H9 (cell line): ENCODE measurements around the gene CELF4. TPM values are rescaled to one million over a fixed set of nuclear protein-coding genes. Genes with fewer than 3 reads are reported as not detected.

Experiments used
- DNase-seq: peaks from one replicate; pipeline ENCODE4 v3.0.0-alpha.2; 2017
- H2AFZ ChIP-seq: one replicate; pipeline ENCODE4 v1.6.1; 2013; ENCODE audit warnings: mild to moderate bottlenecking, low read length, control low read depth, moderate library complexity
- H2AK5ac ChIP-seq: 2 replicates; pipeline ENCODE4 v1.6.1; 2013; ENCODE audit warnings: low read length, control low read depth, mixed read lengths; ENCODE audit not compliant: insufficient read length
- H2BK120ac ChIP-seq: one replicate; pipeline ENCODE4 v1.6.1; 2013; ENCODE audit warnings: low read depth, mild to moderate bottlenecking, low read length, control low read depth, inconsistent platforms; ENCODE audit not compliant: poor library complexity, severe bottlenecking
- H2BK12ac ChIP-seq: 2 replicates; pipeline ENCODE4 v1.6.1; 2013; ENCODE audit warnings: low read length, control low read depth, mixed read lengths, low read depth; ENCODE audit not compliant: insufficient read length
- H2BK15ac ChIP-seq: 2 replicates; pipeline ENCODE4 v1.6.1; 2013; ENCODE audit warnings: low read depth, low read length, control low read depth
- H2BK20ac ChIP-seq: one replicate; pipeline ENCODE4 v1.6.1; 2013; ENCODE audit warnings: low read depth, mild to moderate bottlenecking, low read length, control low read depth, inconsistent platforms; ENCODE audit not compliant: poor library complexity, severe bottlenecking
- H2BK5ac ChIP-seq: 2 replicates; pipeline ENCODE4 v1.6.1; 2013; ENCODE audit warnings: low read length, control low read depth, mixed read lengths; ENCODE audit not compliant: insufficient read length
- H3K14ac ChIP-seq: 2 replicates; pipeline ENCODE4 v1.6.1; 2013; ENCODE audit warnings: low read length, control low read depth; ENCODE audit not compliant: insufficient read depth
- H3K18ac ChIP-seq: 2 replicates; pipeline ENCODE4 v1.6.1; 2013; ENCODE audit warnings: low read depth, mild to moderate bottlenecking, mixed read lengths, low read length, control low read depth; ENCODE audit not compliant: insufficient read length
- H3K23ac ChIP-seq: 2 replicates; pipeline ENCODE4 v1.6.1; 2013; ENCODE audit warnings: low read length, control low read depth, mixed read lengths, low read depth; ENCODE audit not compliant: insufficient read length
- H3K23me2 ChIP-seq: 2 replicates; pipeline ENCODE4 v1.6.1; 2013; ENCODE audit warnings: low read depth, mild to moderate bottlenecking, mixed read lengths, low read length, control low read depth; ENCODE audit not compliant: insufficient read length, poor library complexity, severe bottlenecking
- H3K27ac ChIP-seq: 2 replicates; pipeline ENCODE4 v1.5.1; 2013; ENCODE audit warnings: low read length, control low read depth, mixed read lengths, low read depth; ENCODE audit not compliant: insufficient read length
- H3K27me3 ChIP-seq: 2 replicates; pipeline ENCODE4 v1.6.1; 2013; ENCODE audit warnings: low read length, control low read depth, inconsistent platforms; ENCODE audit not compliant: insufficient read depth
- H3K4ac ChIP-seq: 2 replicates; pipeline ENCODE4 v1.6.1; 2013; ENCODE audit warnings: low read depth, mild to moderate bottlenecking, control low read depth, inconsistent platforms, low read length, moderate library complexity
- H3K4me1 ChIP-seq: 2 replicates; pipeline ENCODE4 v1.6.1; 2013; ENCODE audit warnings: low read length, control low read depth, inconsistent platforms; ENCODE audit not compliant: insufficient read depth
- H3K4me2 ChIP-seq: 2 replicates; pipeline ENCODE4 v1.6.1; 2013; ENCODE audit warnings: low read length, control low read depth, mixed read lengths; ENCODE audit not compliant: insufficient read length, insufficient read depth
- H3K56ac ChIP-seq: 2 replicates; pipeline ENCODE4 v1.6.1; 2013; ENCODE audit warnings: low read depth, mild to moderate bottlenecking, mixed read lengths, low read length, control low read depth; ENCODE audit not compliant: insufficient read length
- H3K79me1 ChIP-seq: 2 replicates; pipeline ENCODE4 v1.6.1; 2013; ENCODE audit warnings: low read depth, mild to moderate bottlenecking, moderate library complexity, low read length, control low read depth, inconsistent platforms; ENCODE audit not compliant: insufficient read depth, poor library complexity, severe bottlenecking
- H3K79me2 ChIP-seq: 2 replicates; pipeline ENCODE4 v1.6.1; 2013; ENCODE audit warnings: low read length, control low read depth, inconsistent platforms; ENCODE audit not compliant: insufficient read depth
- H3K9ac ChIP-seq: 2 replicates; pipeline ENCODE4 v1.6.1; 2013; ENCODE audit warnings: low read length, control low read depth, mixed read lengths; ENCODE audit not compliant: insufficient read length; ENCODE audit errors: extremely low read depth
- H3K9me3 ChIP-seq: one replicate; pipeline ENCODE4 v1.6.1; 2013; ENCODE audit warnings: low read depth, low read length, inconsistent platforms; ENCODE audit not compliant: control insufficient read depth
- H3T11ph ChIP-seq: one replicate; pipeline ENCODE4 v1.6.1; 2013; ENCODE audit warnings: mild to moderate bottlenecking, low read length, control low read depth, inconsistent platforms
- H4K20me1 ChIP-seq: one replicate; pipeline ENCODE4 v1.6.1; 2013; ENCODE audit not compliant: control insufficient read depth, insufficient read length, insufficient read depth
- H4K5ac ChIP-seq: 2 replicates; pipeline ENCODE4 v1.6.1; 2013; ENCODE audit warnings: low read depth, mild to moderate bottlenecking, mixed read lengths, low read length, control low read depth; ENCODE audit not compliant: insufficient read length
- H4K8ac ChIP-seq: replicated peaks from 2 replicates; pipeline ENCODE4 v1.6.1; 2013; ENCODE audit warnings: low read length, control low read depth, mixed read lengths, low read depth; ENCODE audit not compliant: insufficient read length
- H4K91ac ChIP-seq: 2 replicates; pipeline ENCODE4 v1.6.1; 2013; ENCODE audit warnings: low read depth, mild to moderate bottlenecking, moderate library complexity, mixed read lengths, low read length, control low read depth; ENCODE audit not compliant: insufficient read length
- H3K27ac Mint-ChIP-seq, 3 experiments: 2 replicates in 2 of 3; 3 replicates in 1 of 3; pipeline ENCODE4 v1.8.0; 2020 to 2021; ENCODE audit warnings: mixed read lengths in 3 of 3, mild to moderate bottlenecking in 1 of 3, moderate library complexity in 1 of 3
- H3K27me3 Mint-ChIP-seq: 2 replicates; pipeline ENCODE4 v1.8.0; 2021; ENCODE audit warnings: low read depth, mild to moderate bottlenecking, moderate library complexity, mixed read lengths
- H3K36me3 Mint-ChIP-seq, 3 experiments: 2 replicates in 2 of 3; 3 replicates in 1 of 3; pipeline ENCODE4 v1.8.0; 2020 to 2021; ENCODE audit warnings: low read depth in 3 of 3, mixed read lengths in 3 of 3; ENCODE audit not compliant: insufficient read depth in 1 of 3
- H3K4me1 Mint-ChIP-seq, 2 experiments: 2 replicates each; pipeline ENCODE4 v1.8.0; 2020; ENCODE audit warnings: mixed read lengths in 2 of 2
- H3K4me3 Mint-ChIP-seq, 2 experiments: 2 replicates in 1 of 2; 3 replicates in 1 of 2; pipeline ENCODE4 v1.8.0; 2020 to 2021; ENCODE audit warnings: mild to moderate bottlenecking in 2 of 2, mixed read lengths in 2 of 2, moderate library complexity in 1 of 2
- H3K9me3 Mint-ChIP-seq, 2 experiments: 2 replicates in 1 of 2; 3 replicates in 1 of 2; pipeline ENCODE4 v1.8.0; 2020; ENCODE audit warnings: mild to moderate bottlenecking in 2 of 2, mixed read lengths in 2 of 2, moderate library complexity in 1 of 2
- WGBS: extraction: QIAGEN DNeasy Blood & Tissue Kit; methylation state at CpG from one replicate; pipeline ENCODE4 v1.1.7; 2013; ENCODE audit warnings: missing lambda C conversion rate, low lambda C conversion rate, mixed read lengths; ENCODE audit not compliant: insufficient read length; ENCODE audit errors: extremely low coverage; 5-methylcytosine and 5-hydroxymethylcytosine counted together
- total RNA-seq: library from RNA; stranded (reverse); gene quantifications from 2 replicates; pipeline ENCODE4 v1.2.1, GENCODE V29; 2021
- TF ChIP-seq, protein P1 (sequence below): fragments of 200-600 bp; sonication (generic); conservative IDR thresholded peaks from 3 replicates; pipeline ENCODE4 v1.8.0; 2021; ENCODE audit warnings: antibody characterized with exemption, mild to moderate bottlenecking

Gene CELF4
- total RNA-seq, 1 experiment from 2014 or later: 1.1 TPM

DNA sequence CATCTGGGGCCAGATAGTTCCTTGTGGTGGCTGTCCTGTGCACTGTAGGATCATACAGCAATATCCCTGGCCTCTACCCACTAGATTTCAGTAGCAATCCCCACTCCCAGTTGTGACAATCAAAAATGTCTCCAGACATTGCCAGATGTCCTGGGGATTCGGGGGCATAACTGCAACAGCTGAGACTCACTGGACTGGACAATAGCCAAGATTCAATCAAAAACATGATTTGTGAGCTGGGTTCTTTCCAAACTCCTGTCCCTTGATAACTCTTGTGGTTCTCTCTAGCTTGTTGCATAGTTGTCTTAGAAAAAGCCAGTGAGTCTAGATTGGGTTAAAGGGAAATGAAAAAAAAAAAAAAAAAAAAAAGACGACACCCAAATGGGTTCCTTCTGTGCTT is 293.4 kb downstream of the CELF4 start:
- H4K5ac ChIP-seq: no peak overlapping the region
- WGBS: no CpG with 5 or more reads among the region's 2 CpGs
- H3K79me1 ChIP-seq: no peaks in the 10 kb centered on the region

More for the DNA sequence above, 293.4 kb downstream of the CELF4 start:
- H3K27ac Mint-ChIP-seq: no peak overlapping the region
- no peak overlapping the region for H2AFZ ChIP-seq
- peaks cover 6 to 11% of the 10 kb centered on the region in 2 experiments; a peak in 3 of 4 replicates for H3K4me1 Mint-ChIP-seq
- no peak overlapping the region for H4K8ac ChIP-seq
- peaks cover 30% of the 10 kb centered on the region for H3K27me3 Mint-ChIP-seq
- H3K4me3 Mint-ChIP-seq: no peak overlapping the region
- H4K91ac ChIP-seq: no peak overlapping the region
- no peak overlapping the region for H3K23ac ChIP-seq
- no peak overlapping the region for H2AK5ac ChIP-seq
- no peak overlapping the region for H3K27ac ChIP-seq
- peaks cover 0 to 3% of the 10 kb centered on the region in 2 experiments; a peak in 3 of 5 replicates for H3K9me3 Mint-ChIP-seq
- H2BK20ac ChIP-seq: no peak overlapping the region
- H3K4ac ChIP-seq: no peak overlapping the region
- H2BK120ac ChIP-seq: no peak overlapping the region
- TF ChIP-seq, protein P1, sequence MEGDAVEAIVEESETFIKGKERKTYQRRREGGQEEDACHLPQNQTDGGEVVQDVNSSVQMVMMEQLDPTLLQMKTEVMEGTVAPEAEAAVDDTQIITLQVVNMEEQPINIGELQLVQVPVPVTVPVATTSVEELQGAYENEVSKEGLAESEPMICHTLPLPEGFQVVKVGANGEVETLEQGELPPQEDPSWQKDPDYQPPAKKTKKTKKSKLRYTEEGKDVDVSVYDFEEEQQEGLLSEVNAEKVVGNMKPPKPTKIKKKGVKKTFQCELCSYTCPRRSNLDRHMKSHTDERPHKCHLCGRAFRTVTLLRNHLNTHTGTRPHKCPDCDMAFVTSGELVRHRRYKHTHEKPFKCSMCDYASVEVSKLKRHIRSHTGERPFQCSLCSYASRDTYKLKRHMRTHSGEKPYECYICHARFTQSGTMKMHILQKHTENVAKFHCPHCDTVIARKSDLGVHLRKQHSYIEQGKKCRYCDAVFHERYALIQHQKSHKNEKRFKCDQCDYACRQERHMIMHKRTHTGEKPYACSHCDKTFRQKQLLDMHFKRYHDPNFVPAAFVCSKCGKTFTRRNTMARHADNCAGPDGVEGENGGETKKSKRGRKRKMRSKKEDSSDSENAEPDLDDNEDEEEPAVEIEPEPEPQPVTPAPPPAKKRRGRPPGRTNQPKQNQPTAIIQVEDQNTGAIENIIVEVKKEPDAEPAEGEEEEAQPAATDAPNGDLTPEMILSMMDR: no peak
- no peak overlapping the region for H3K14ac ChIP-seq
- no peak overlapping the region for H2BK12ac ChIP-seq
- H3K56ac ChIP-seq: no peak overlapping the region
- no peak for DNase-seq
- H3K9ac ChIP-seq: no peak overlapping the region
- H3K4me2 ChIP-seq: no peak overlapping the region
- H3K79me2 ChIP-seq: no peaks in the 10 kb centered on the region
- H3K9me3 ChIP-seq: no peaks in the 10 kb centered on the region
- H3K36me3 Mint-ChIP-seq: no peaks in the 10 kb centered on the region
- H3K4me1 ChIP-seq: no peaks in the 10 kb centered on the region
- H3K27me3 ChIP-seq: no peaks in the 10 kb centered on the region
- no peak overlapping the region for H3K18ac ChIP-seq
- no peaks in the 10 kb centered on the region for H3K23me2 ChIP-seq
- no peak overlapping the region for H2BK5ac ChIP-seq
- H3T11ph ChIP-seq: no peak overlapping the region
- H4K20me1 ChIP-seq: no peaks in the 10 kb centered on the region
- H2BK15ac ChIP-seq: no peak overlapping the region
